GM12878 (cell line): Measurements from ENCODE around the gene UBASH3B. TPM values are rescaled to one million over a fixed set of nuclear protein-coding genes. Genes with fewer than 3 reads are reported as not detected.

Source experiments
- ATAC-seq: fragments of 200-7000 bp; cut with Tn5 transposase; 3 replicates; pipeline ENCODE4 v1.9.1; 2020; ENCODE audit warnings: mild to moderate bottlenecking, moderate library complexity
- BruUV-seq: library from RNA; stranded (reverse); fragments of 400-500 nt; replicated peaks from 2 replicates; lab custom pipeline; 2021; lab: Mats Ljungman, UMichigan
- CTCF ChIA-PET: fragments of 300-600 bp; sonication (Branson Sonifier 250); formaldehyde crosslinking; extraction: SDS; loops from one replicate; lab custom pipeline; 2021; ENCODE audit warnings: inconsistent platforms; lab: Yijun Ruan, JAX
- POLR2A ChIA-PET: fragments of 350-600 bp; formaldehyde crosslinking; extraction: SDS; loops from one replicate; lab custom pipeline; 2021; ENCODE audit warnings: inconsistent platforms; lab: Charles Lee
- RAD21 ChIA-PET: fragments of 300-600 bp; sonication (Branson Sonifier 250); formaldehyde crosslinking; loops from one replicate; lab custom pipeline; 2023; ENCODE audit warnings: antibody characterized with exemption; ENCODE audit not compliant: unreplicated experiment; lab: Charles Lee
- SMC1A ChIA-PET: fragments of 300-600 bp; sonication (Branson Sonifier 250); formaldehyde crosslinking; loops from one replicate; lab custom pipeline; 2023; ENCODE audit not compliant: unreplicated experiment, uncharacterized antibody; lab: Charles Lee
- DNase-seq: peaks from one replicate; pipeline ENCODE4 v3.0.0-alpha.2; 2011; ENCODE audit warnings: low read depth, low spot score
- FAIRE-seq: peaks from 3 replicates; lab custom pipeline; 2011; peaks lifted over from hg19 to GRCh38; lab: Jason Lieb, UNC
- H2AFZ ChIP-seq: 2 replicates; pipeline ENCODE4 v1.6.0; 2011; ENCODE audit warnings: low read depth, low read length, control low read depth; ENCODE audit not compliant: control insufficient read depth
- H3K27ac ChIP-seq: 2 replicates; pipeline ENCODE4 v1.5.1; 2011; ENCODE audit warnings: control low read depth; ENCODE audit not compliant: control insufficient read depth, insufficient read depth
- H3K27me3 ChIP-seq, 2 experiments: replicated peaks in 1 of 2; 2 replicates each; pipeline versions ENCODE4 v1.6.0 to v1.6.1; 2011; ENCODE audit warnings: low read length in 1 of 2; ENCODE audit not compliant: control insufficient read depth in 2 of 2, insufficient read depth in 2 of 2
- H3K36me3 ChIP-seq, 2 experiments: 2 replicates each; pipeline ENCODE4 v1.5.1; 2011; ENCODE audit warnings: low read length in 1 of 2; ENCODE audit not compliant: control insufficient read depth in 2 of 2, insufficient read depth in 2 of 2
- H3K4me1 ChIP-seq: 2 replicates; pipeline ENCODE4 v1.6.1; 2011; ENCODE audit warnings: mild to moderate bottlenecking, low read length, moderate library complexity, mixed read lengths; ENCODE audit not compliant: control insufficient read depth, insufficient read depth
- H3K4me2 ChIP-seq: 2 replicates; pipeline ENCODE4 v1.6.0; 2011; ENCODE audit warnings: control low read depth; ENCODE audit not compliant: control insufficient read depth, insufficient read depth
- H3K4me3 ChIP-seq: fragments of 200-600 bp; sonication (generic); 2 replicates; pipeline ENCODE4 v1.5.1; 2016
- H3K79me2 ChIP-seq: 2 replicates; pipeline ENCODE4 v1.6.0; 2011; ENCODE audit warnings: low read length; ENCODE audit not compliant: control insufficient read depth, insufficient read depth
- H3K9ac ChIP-seq: 2 replicates; pipeline ENCODE4 v1.8.0; 2011; ENCODE audit warnings: low read length, control low read depth, mixed read lengths; ENCODE audit not compliant: control insufficient read depth, insufficient read depth
- H3K9me3 ChIP-seq: replicated peaks from 3 replicates; pipeline ENCODE4 v1.5.1; 2011; ENCODE audit warnings: mild to moderate bottlenecking, low read length; ENCODE audit not compliant: control insufficient read depth, insufficient read depth
- H4K20me1 ChIP-seq: 2 replicates; pipeline ENCODE4 v1.6.0; 2011; ENCODE audit not compliant: control insufficient read depth, insufficient read depth
- ASH2L ChIP-seq: fragments of 300-600, 200-600 bp; sonication (generic); IDR thresholded peaks from 2 replicates; pipeline ENCODE4 v1.6.1; 2017; ENCODE audit warnings: low read depth, mild to moderate bottlenecking, borderline replicate concordance
- CHD4 ChIP-seq: fragments of 200-600 bp; sonication (generic); IDR thresholded peaks from 2 replicates; pipeline ENCODE4 v1.6.1; 2016; ENCODE audit warnings: mild to moderate bottlenecking
- CREM ChIP-seq: IDR thresholded peaks from 2 replicates; pipeline ENCODE4 v1.6.1; 2014; ENCODE audit warnings: antibody characterized with exemption, low read depth
- HDAC6 ChIP-seq: fragments of 200-600 bp; sonication (generic); IDR thresholded peaks from one replicate; pipeline ENCODE4 v1.8.0; 2017; ENCODE audit warnings: antibody characterized with exemption; ENCODE audit not compliant: unreplicated experiment
- IKZF2 ChIP-seq, 2 experiments: fragments of 450-650 bp; IDR thresholded peaks; 2 replicates each; pipeline ENCODE4 v1.6.1; 2017; ENCODE audit warnings: mild to moderate bottlenecking in 2 of 2, moderate library complexity in 2 of 2
- MEF2B ChIP-seq: fragments of 450-650 bp; IDR thresholded peaks from 2 replicates; pipeline ENCODE4 v1.6.1; 2018; ENCODE audit warnings: mild to moderate bottlenecking, moderate library complexity; ENCODE audit not compliant: partially characterized antibody, poor library complexity, severe bottlenecking
- MTA3 ChIP-seq: IDR thresholded peaks from 2 replicates; pipeline ENCODE4 v1.6.1; 2012; ENCODE audit warnings: low read length, inconsistent platforms, borderline replicate concordance
- NR2F1 ChIP-seq: fragments of 450-650 bp; conservative IDR thresholded peaks from 2 replicates; pipeline ENCODE4 v1.6.1; 2017; ENCODE audit warnings: mild to moderate bottlenecking
- RCOR1 ChIP-seq: conservative IDR thresholded peaks from 2 replicates; pipeline ENCODE4 v1.6.1; 2012; ENCODE audit warnings: low read depth, low read length, improper control_type of control experiment
- SMC3 ChIP-seq: IDR thresholded peaks from 2 replicates; pipeline ENCODE4 v1.6.1; 2011; ENCODE audit warnings: low read length, improper control_type of control experiment, borderline replicate concordance
- SRF ChIP-seq, 2 experiments: IDR thresholded peaks; 2 replicates each; pipeline ENCODE4 v1.6.1; 2011; ENCODE audit warnings: low read depth in 2 of 2, low read length in 2 of 2, mild to moderate bottlenecking in 1 of 2, moderate library complexity in 1 of 2
- TBL1XR1 ChIP-seq: IDR thresholded peaks from 2 replicates; pipeline ENCODE4 v1.6.1; 2012; ENCODE audit warnings: low read depth, low read length, improper control_type of control experiment
- YY1 ChIP-seq: IDR thresholded peaks from 2 replicates; pipeline ENCODE4 v1.6.1; 2011; ENCODE audit warnings: low read depth, mild to moderate bottlenecking, low read length
- WGBS: methylation state at CpG from one replicate; pipeline ENCODE4 v1.1.6; 2016; ENCODE audit warnings: low lambda C conversion rate; ENCODE audit not compliant: insufficient replicate concordance, insufficient coverage; ENCODE audit errors: missing lambda C conversion rate; 5-methylcytosine and 5-hydroxymethylcytosine counted together
- in situ Hi-C: fragments of 300-500 bp; cut with MboI; formaldehyde crosslinking; loops from 9 replicates; pipeline ENCODE4 v1.14.3; 2018; ENCODE audit warnings: mixed read lengths
- intact Hi-C: fragments of 100-400 bp; cut with micrococcal nuclease; formaldehyde crosslinking; loops from one replicate; pipeline ENCODE4 v1.14.2; 2022; ENCODE audit not compliant: unreplicated experiment
- polyA plus RNA-seq, 11 experiments: library from polyadenylated mRNA; depleted of rRNA in 4 of 11; unstranded in 6 of 11; stranded (reverse) in 5 of 11; fragments of >200 nt; fragmentation: Nextera tagmentation in 4 of 11; fragmentation: Illumina TruSeq in 1 of 11; extraction: Ambion mirVana in 4 of 11; extraction: Trizol in 1 of 11; gene quantifications; 1 replicate in 1 of 11; 2 replicates in 10 of 11; pipeline versions ENCODE4 v1.2.1 to v1.2.3, GENCODE V29; 2011 to 2016; ENCODE audit warnings: inconsistent platforms in 2 of 11, missing spikeins in 2 of 11, low read depth in 1 of 11
- total RNA-seq, 4 experiments: library from RNA; depleted of rRNA in 3 of 4; stranded (reverse); fragments of >200 nt in 3 of 4; fragmentation: Illumina TruSeq in 1 of 4; extraction: Trizol in 1 of 4; gene quantifications; 2 replicates each; pipeline versions ENCODE4 v1.2.1 to v1.2.3, GENCODE V29; 2013 to 2021
- TF ChIP-seq, protein P1 (sequence below): fragments of 450-650 bp; IDR thresholded peaks from 2 replicates; pipeline ENCODE4 v1.6.1; 2017; ENCODE audit warnings: borderline replicate concordance
- TF ChIP-seq, protein P2 (sequence below): IDR thresholded peaks from 2 replicates; pipeline ENCODE4 v1.6.1; 2012; ENCODE audit warnings: improper control_type of control experiment, low read depth, low read length; ENCODE audit not compliant: insufficient replicate concordance
- TF ChIP-seq, protein P3 (sequence below): fragments of 450-650 bp; formaldehyde crosslinking; IDR thresholded peaks from 2 replicates; pipeline ENCODE4 v1.4.0; 2020; ENCODE audit warnings: mild to moderate bottlenecking, moderate library complexity

Gene UBASH3B
- total and polyA plus RNA-seq, 10 of the 15 experiments (the other 5 are each of a cell fraction or from before 2014, with no cell fraction given): 0.18 to 3.3 (median 0.57) TPM

DNA sequence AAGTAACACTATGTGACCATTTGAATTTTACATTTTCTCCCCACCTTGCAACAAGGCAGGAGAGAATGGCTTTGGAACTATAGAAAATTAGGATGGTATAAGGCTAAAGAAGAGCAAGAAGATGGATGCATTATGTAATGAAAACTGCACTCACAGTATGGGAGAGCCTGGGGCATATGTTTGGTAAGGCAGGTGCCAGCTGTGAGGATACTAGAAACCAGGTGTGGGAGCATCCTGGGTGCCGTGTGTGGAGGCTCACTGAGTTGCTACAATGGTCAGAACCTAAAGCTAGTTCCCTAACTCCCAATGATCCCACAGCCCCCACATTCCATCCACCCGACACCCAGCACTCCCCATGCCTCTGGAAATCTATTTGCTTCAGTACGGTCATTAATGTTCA lies 42.9 kb downstream of the UBASH3B start:
- no peaks in the 10 kb centered on the region for H3K9me3 ChIP-seq
- no peaks in the 10 kb centered on the region for H3K79me2 ChIP-seq
- H3K36me3 ChIP-seq: no peaks in the 10 kb centered on the region
- SMC1A ChIA-PET: no interaction called here
- intact Hi-C loops (no loop called here), in situ Hi-C loops (no loop called here)
- no TSS peak for BruUV-seq
- peaks cover 0 to 5% of the 10 kb centered on the region in 2 experiments; a peak in 2 of 4 replicates for H3K27me3 ChIP-seq
- H4K20me1 ChIP-seq: no peaks in the 10 kb centered on the region
- CTCF ChIA-PET: no interaction called here
- peak overlapping the region; percentile 56; the same call in 1 of the 2 replicates for H3K4me2 ChIP-seq
- ATAC-seq (no peak), DNase-seq (no peak), FAIRE-seq (no peak)
- no peak overlapping the region for H3K27ac ChIP-seq
- no peak overlapping the region for H2AFZ ChIP-seq
- H3K9ac ChIP-seq: no peak overlapping the region
- RAD21 ChIA-PET: no interaction called here
- peaks cover 15% of the 10 kb centered on the region for H3K4me1 ChIP-seq
- POLR2A ChIA-PET: no interaction called here
- WGBS: 33% methylated on average over 3 of the region's 3 CpGs
- no peak overlapping the region for H3K4me3 ChIP-seq
- TF ChIP-seq IKZF2 (IDR thresholded peaks at IDR 0.05) (no peak), SRF (IDR thresholded peaks at IDR 0.05; ENCODE audit: low read depth in 2 of 2, low read length in 2 of 2) (no peak), TBL1XR1 (no peak), MTA3 (no peak), ASH2L (no peak), MEF2B (no peak), CHD4 (no peak), NR2F1 (no peak), SMC3 (no peak), CREM (no peak), HDAC6 (no peak), RCOR1 (no peak), YY1 (no peak)
- TF ChIP-seq, protein P1, sequence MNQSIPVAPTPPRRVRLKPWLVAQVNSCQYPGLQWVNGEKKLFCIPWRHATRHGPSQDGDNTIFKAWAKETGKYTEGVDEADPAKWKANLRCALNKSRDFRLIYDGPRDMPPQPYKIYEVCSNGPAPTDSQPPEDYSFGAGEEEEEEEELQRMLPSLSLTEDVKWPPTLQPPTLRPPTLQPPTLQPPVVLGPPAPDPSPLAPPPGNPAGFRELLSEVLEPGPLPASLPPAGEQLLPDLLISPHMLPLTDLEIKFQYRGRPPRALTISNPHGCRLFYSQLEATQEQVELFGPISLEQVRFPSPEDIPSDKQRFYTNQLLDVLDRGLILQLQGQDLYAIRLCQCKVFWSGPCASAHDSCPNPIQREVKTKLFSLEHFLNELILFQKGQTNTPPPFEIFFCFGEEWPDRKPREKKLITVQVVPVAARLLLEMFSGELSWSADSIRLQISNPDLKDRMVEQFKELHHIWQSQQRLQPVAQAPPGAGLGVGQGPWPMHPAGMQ: no peak
- TF ChIP-seq, protein P2, sequence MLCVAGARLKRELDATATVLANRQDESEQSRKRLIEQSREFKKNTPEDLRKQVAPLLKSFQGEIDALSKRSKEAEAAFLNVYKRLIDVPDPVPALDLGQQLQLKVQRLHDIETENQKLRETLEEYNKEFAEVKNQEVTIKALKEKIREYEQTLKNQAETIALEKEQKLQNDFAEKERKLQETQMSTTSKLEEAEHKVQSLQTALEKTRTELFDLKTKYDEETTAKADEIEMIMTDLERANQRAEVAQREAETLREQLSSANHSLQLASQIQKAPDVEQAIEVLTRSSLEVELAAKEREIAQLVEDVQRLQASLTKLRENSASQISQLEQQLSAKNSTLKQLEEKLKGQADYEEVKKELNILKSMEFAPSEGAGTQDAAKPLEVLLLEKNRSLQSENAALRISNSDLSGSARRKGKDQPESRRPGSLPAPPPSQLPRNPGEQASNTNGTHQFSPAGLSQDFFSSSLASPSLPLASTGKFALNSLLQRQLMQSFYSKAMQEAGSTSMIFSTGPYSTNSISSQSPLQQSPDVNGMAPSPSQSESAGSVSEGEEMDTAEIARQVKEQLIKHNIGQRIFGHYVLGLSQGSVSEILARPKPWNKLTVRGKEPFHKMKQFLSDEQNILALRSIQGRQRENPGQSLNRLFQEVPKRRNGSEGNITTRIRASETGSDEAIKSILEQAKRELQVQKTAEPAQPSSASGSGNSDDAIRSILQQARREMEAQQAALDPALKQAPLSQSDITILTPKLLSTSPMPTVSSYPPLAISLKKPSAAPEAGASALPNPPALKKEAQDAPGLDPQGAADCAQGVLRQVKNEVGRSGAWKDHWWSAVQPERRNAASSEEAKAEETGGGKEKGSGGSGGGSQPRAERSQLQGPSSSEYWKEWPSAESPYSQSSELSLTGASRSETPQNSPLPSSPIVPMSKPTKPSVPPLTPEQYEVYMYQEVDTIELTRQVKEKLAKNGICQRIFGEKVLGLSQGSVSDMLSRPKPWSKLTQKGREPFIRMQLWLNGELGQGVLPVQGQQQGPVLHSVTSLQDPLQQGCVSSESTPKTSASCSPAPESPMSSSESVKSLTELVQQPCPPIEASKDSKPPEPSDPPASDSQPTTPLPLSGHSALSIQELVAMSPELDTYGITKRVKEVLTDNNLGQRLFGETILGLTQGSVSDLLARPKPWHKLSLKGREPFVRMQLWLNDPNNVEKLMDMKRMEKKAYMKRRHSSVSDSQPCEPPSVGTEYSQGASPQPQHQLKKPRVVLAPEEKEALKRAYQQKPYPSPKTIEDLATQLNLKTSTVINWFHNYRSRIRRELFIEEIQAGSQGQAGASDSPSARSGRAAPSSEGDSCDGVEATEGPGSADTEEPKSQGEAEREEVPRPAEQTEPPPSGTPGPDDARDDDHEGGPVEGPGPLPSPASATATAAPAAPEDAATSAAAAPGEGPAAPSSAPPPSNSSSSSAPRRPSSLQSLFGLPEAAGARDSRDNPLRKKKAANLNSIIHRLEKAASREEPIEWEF: no peak
- TF ChIP-seq, protein P3, sequence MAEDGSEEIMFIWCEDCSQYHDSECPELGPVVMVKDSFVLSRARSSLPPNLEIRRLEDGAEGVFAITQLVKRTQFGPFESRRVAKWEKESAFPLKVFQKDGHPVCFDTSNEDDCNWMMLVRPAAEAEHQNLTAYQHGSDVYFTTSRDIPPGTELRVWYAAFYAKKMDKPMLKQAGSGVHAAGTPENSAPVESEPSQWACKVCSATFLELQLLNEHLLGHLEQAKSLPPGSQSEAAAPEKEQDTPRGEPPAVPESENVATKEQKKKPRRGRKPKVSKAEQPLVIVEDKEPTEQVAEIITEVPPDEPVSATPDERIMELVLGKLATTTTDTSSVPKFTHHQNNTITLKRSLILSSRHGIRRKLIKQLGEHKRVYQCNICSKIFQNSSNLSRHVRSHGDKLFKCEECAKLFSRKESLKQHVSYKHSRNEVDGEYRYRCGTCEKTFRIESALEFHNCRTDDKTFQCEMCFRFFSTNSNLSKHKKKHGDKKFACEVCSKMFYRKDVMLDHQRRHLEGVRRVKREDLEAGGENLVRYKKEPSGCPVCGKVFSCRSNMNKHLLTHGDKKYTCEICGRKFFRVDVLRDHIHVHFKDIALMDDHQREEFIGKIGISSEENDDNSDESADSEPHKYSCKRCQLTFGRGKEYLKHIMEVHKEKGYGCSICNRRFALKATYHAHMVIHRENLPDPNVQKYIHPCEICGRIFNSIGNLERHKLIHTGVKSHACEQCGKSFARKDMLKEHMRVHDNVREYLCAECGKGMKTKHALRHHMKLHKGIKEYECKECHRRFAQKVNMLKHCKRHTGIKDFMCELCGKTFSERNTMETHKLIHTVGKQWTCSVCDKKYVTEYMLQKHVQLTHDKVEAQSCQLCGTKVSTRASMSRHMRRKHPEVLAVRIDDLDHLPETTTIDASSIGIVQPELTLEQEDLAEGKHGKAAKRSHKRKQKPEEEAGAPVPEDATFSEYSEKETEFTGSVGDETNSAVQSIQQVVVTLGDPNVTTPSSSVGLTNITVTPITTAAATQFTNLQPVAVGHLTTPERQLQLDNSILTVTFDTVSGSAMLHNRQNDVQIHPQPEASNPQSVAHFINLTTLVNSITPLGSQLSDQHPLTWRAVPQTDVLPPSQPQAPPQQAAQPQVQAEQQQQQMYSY: no peak
